GM23338 (cell line): ENCODE measurements around the gene CARMIL1. TPM values are rescaled to one million over a fixed set of nuclear protein-coding genes. Genes with fewer than 3 reads are reported as not detected.

Source experiments
- ATAC-seq: fragments of 200-7000 bp; cut with Tn5 transposase; 3 replicates; pipeline ENCODE4 v1.9.1; 2020
- DNase-seq: peaks from one replicate; pipeline ENCODE4 v3.0.0-alpha.2; 2015; ENCODE audit warnings: low spot score
- H2AFZ ChIP-seq: fragments of 200-600 bp; sonication (generic); 2 replicates; pipeline ENCODE4 v1.8.0; 2016; ENCODE audit warnings: antibody characterized with exemption, mild to moderate bottlenecking, moderate library complexity
- H3F3A ChIP-seq: fragments of 200-600 bp; sonication (generic); replicated peaks from 2 replicates; pipeline ENCODE4 v1.8.0; 2017; ENCODE audit warnings: antibody characterized with exemption, mixed run types, low read depth
- H3K27ac ChIP-seq: fragments of 200-600 bp; sonication (generic); 2 replicates; pipeline ENCODE4 v1.6.1; 2016; ENCODE audit warnings: low read depth
- H3K27me3 ChIP-seq: fragments of 200-600 bp; sonication (generic); 2 replicates; pipeline ENCODE4 v1.8.0; 2016; ENCODE audit warnings: mild to moderate bottlenecking, mixed run types, moderate library complexity; ENCODE audit not compliant: insufficient read depth
- H3K36me3 ChIP-seq: fragments of 200-600 bp; sonication (generic); 2 replicates; pipeline ENCODE4 v1.8.0; 2016; ENCODE audit warnings: mild to moderate bottlenecking; ENCODE audit not compliant: insufficient read depth
- H3K4me1 ChIP-seq: fragments of 200-600 bp; sonication (generic); 2 replicates; pipeline ENCODE4 v1.8.0; 2016; ENCODE audit warnings: mild to moderate bottlenecking, moderate library complexity; ENCODE audit not compliant: insufficient read depth
- H3K4me2 ChIP-seq: fragments of 200-600 bp; sonication (generic); 2 replicates; pipeline ENCODE4 v1.7.1; 2017; ENCODE audit warnings: mixed run types
- H3K4me3 ChIP-seq: fragments of 200-600 bp; sonication (generic); 2 replicates; pipeline ENCODE4 v1.6.1; 2016; ENCODE audit warnings: mixed run types
- H3K79me2 ChIP-seq: fragments of 200-600 bp; sonication (generic); replicated peaks from 2 replicates; pipeline ENCODE4 v1.8.0; 2017; ENCODE audit warnings: mild to moderate bottlenecking; ENCODE audit not compliant: insufficient read depth
- H3K9me2 ChIP-seq: fragments of 200-600 bp; sonication (generic); 2 replicates; pipeline ENCODE4 v1.8.0; 2017; ENCODE audit not compliant: insufficient read depth
- H4K20me1 ChIP-seq: fragments of 200-600 bp; sonication (generic); replicated peaks from 2 replicates; pipeline ENCODE4 v1.8.0; 2017; ENCODE audit warnings: mild to moderate bottlenecking; ENCODE audit not compliant: insufficient read depth
- H3K27ac Mint-ChIP-seq: 2 replicates; pipeline ENCODE4 v1.8.0; 2020; ENCODE audit warnings: inconsistent platforms, mild to moderate bottlenecking, moderate library complexity, mixed read lengths
- H3K27me3 Mint-ChIP-seq: 3 replicates; pipeline ENCODE4 v1.8.0; 2022; ENCODE audit warnings: low read depth, mild to moderate bottlenecking, moderate library complexity, mixed read lengths, inconsistent platforms; ENCODE audit not compliant: insufficient read depth, poor library complexity
- H3K36me3 Mint-ChIP-seq: 3 replicates; pipeline ENCODE4 v1.8.0; 2021; ENCODE audit warnings: low read depth, mild to moderate bottlenecking, inconsistent platforms, moderate library complexity, mixed read lengths
- H3K4me1 Mint-ChIP-seq: 3 replicates; pipeline ENCODE4 v1.8.0; 2020; ENCODE audit warnings: mild to moderate bottlenecking, inconsistent platforms, mixed read lengths
- H3K4me3 Mint-ChIP-seq: 3 replicates; pipeline ENCODE4 v1.8.0; 2021; ENCODE audit warnings: moderate library complexity, mild to moderate bottlenecking, inconsistent platforms, mixed read lengths
- H3K9me3 Mint-ChIP-seq: 3 replicates; pipeline ENCODE4 v1.8.0; 2020; ENCODE audit warnings: moderate library complexity, mild to moderate bottlenecking, inconsistent platforms, mixed read lengths
- CREB1 ChIP-seq: fragments of 250-450 bp; sonication (Bioruptor Pico); IDR thresholded peaks from 2 replicates; pipeline ENCODE4 v1.5.0; 2020; ENCODE audit warnings: low read depth, mild to moderate bottlenecking, moderate library complexity
- ETS1 ChIP-seq: IDR thresholded peaks from 2 replicates; pipeline ENCODE4 v1.6.1; 2016; ENCODE audit warnings: antibody characterized with exemption
- EZH2 ChIP-seq: fragments of 200-600 bp; sonication (generic); IDR thresholded peaks from one replicate; pipeline ENCODE4 v1.8.0; 2017; ENCODE audit warnings: antibody characterized with exemption, mild to moderate bottlenecking, low read depth; ENCODE audit not compliant: unreplicated experiment
- EZH2phosphoT487 ChIP-seq: fragments of 200-600 bp; sonication (generic); IDR thresholded peaks from one replicate; pipeline ENCODE4 v1.8.1; 2018; ENCODE audit warnings: antibody characterized with exemption; ENCODE audit not compliant: unreplicated experiment
- JUNB ChIP-seq: IDR thresholded peaks from one replicate; pipeline ENCODE4 v1.6.1; 2016; ENCODE audit warnings: antibody characterized with exemption; ENCODE audit not compliant: unreplicated experiment
- NANOG ChIP-seq: IDR thresholded peaks from 2 replicates; pipeline ENCODE4 v1.6.1; 2016; ENCODE audit warnings: antibody characterized with exemption, borderline replicate concordance
- POLR2AphosphoS5 ChIP-seq: IDR thresholded peaks from 2 replicates; pipeline ENCODE4 v1.6.1; 2016; ENCODE audit warnings: antibody characterized with exemption, low read depth
- REST ChIP-seq: IDR thresholded peaks from one replicate; pipeline ENCODE4 v1.6.1; 2018; ENCODE audit warnings: antibody characterized with exemption; ENCODE audit not compliant: unreplicated experiment
- ZNF331 ChIP-seq: fragments of 250-450 bp; sonication (Bioruptor Pico); IDR thresholded peaks from 2 replicates; pipeline ENCODE4 v1.5.0; 2020; ENCODE audit warnings: low read depth, mild to moderate bottlenecking, moderate library complexity
- ZNF462 ChIP-seq: fragments of 250-450 bp; sonication (Bioruptor Pico); IDR thresholded peaks from 2 replicates; pipeline ENCODE4 v1.5.0; 2020; ENCODE audit warnings: mild to moderate bottlenecking, moderate library complexity
- polyA plus RNA-seq: library from polyadenylated mRNA; unstranded; fragments of >200 nt; fragmentation: Nextera tagmentation; extraction: Ambion mirVana; gene quantifications from 2 replicates; pipeline ENCODE4 v1.2.1, GENCODE V29; 2016
- total RNA-seq: library from RNA; depleted of rRNA; stranded (reverse); fragments of >200 nt; shearing (Covaris generic); gene quantifications from 2 replicates; pipeline ENCODE4 v1.2.3, GENCODE V29; 2014

CARMIL1 gene
- total and polyA plus RNA-seq, 2 experiments from 2014 or later = 43.2 to 66.9 TPM

GRCh38 chr6:25320459-25320858 is 41.3 kb downstream of the CARMIL1 start:
- Histone ChIP-seq H3F3A (no peaks in the 10 kb centered on the region), H3K4me1 (peaks cover 53% of the 10 kb centered on the region), H2AFZ (no peak overlapping the region), H3K27ac (peak overlapping the region; percentile 41; the same call in 1 of the 2 replicates), H3K4me3 (no peak overlapping the region), H3K36me3 (no peaks in the 10 kb centered on the region), H3K27me3 (no peaks in the 10 kb centered on the region), H3K79me2 (peaks cover 97% of the 10 kb centered on the region), H4K20me1 (peaks cover 3% of the 10 kb centered on the region; the same call in 1 of the 2 replicates), H3K9me2 (no peaks in the 10 kb centered on the region), H3K4me2 (0 out of 2 replicates have a peak overlapping the region, but pooled peaks have one; percentile 52)
- Mint-ChIP-seq H3K27me3 (peaks cover 2% of the 10 kb centered on the region), H3K9me3 (no peaks in the 10 kb centered on the region), H3K4me1 (peaks cover 48% of the 10 kb centered on the region), H3K27ac (no peak overlapping the region), H3K36me3 (no peaks in the 10 kb centered on the region), H3K4me3 (no peak overlapping the region)
- peak; percentile 70 for DNase-seq
- ATAC-seq = peak; percentile 54
- no peak for TF ChIP-seq EZH2
- no peak for TF ChIP-seq POLR2AphosphoS5
- peak; percentile 91 for TF ChIP-seq ZNF462 (CRISPR knock-in tag)
- TF ChIP-seq CREB1 (CRISPR knock-in tag) = no peak
- no peak for TF ChIP-seq ZNF331 (CRISPR knock-in tag)

- ATAC-seq = no peak
- H3K4me2 ChIP-seq = no peak overlapping the region
- no peak overlapping the region for H2AFZ ChIP-seq
- no peak for DNase-seq
- Mint-ChIP-seq H3K27me3 (peaks cover 6% of the 10 kb centered on the region), H3K36me3 (no peaks in the 10 kb centered on the region), H3K9me3 (no peaks in the 10 kb centered on the region), H3K4me1 (peaks cover 36% of the 10 kb centered on the region), H3K4me3 (no peak overlapping the region), H3K27ac (no peak overlapping the region)
- H3K9me2 ChIP-seq = no peaks in the 10 kb centered on the region
- 0 out of 2 replicates have a peak, but pooled peaks cover 8% of the 10 kb centered on the region for H4K20me1 ChIP-seq
- H3K4me1 ChIP-seq = peaks cover 52% of the 10 kb centered on the region
- H3K27ac ChIP-seq = no peak overlapping the region
- no peaks in the 10 kb centered on the region for H3K36me3 ChIP-seq
- H3K79me2 ChIP-seq = peaks cover 97% of the 10 kb centered on the region
- H3F3A ChIP-seq = no peaks in the 10 kb centered on the region
- H3K4me3 ChIP-seq = no peak overlapping the region
- H3K27me3 ChIP-seq = no peaks in the 10 kb centered on the region
- no peak for TF ChIP-seq REST
- no peak for TF ChIP-seq JUNB
- TF ChIP-seq EZH2phosphoT487 = no peak
- no peak for TF ChIP-seq NANOG
- no peak for TF ChIP-seq ZNF331 (CRISPR knock-in tag)
- TF ChIP-seq POLR2AphosphoS5 = no peak
- TF ChIP-seq CREB1 (CRISPR knock-in tag) = no peak
- no peak for TF ChIP-seq ETS1
Observed at GRCh38 chr6:25322692-25323091, 43.5 kb downstream of the CARMIL1 start.
